T-cell (primary cell): Measurements from ENCODE around the gene SYNJ2BP. TPM values are rescaled to one million over a fixed set of nuclear protein-coding genes. Genes with fewer than 3 reads are reported as not detected.
A peak's percentile ranks its signal among the peaks of the same experiment; 100 is the strongest.
"Not testable (repeated sequence)": the region's sequence is repeated elsewhere in the genome, so short reads cannot be mapped to it uniquely, and the experiment has no call there.

Source experiments
- ATAC-seq, 4 experiments: fragments of 200-7000 bp in 3 of 4; fragments of 150-1000 bp in 1 of 4; cut with Tn5 transposase; replicated peaks in 1 of 4; 1 replicate in 3 of 4; 2 replicates in 1 of 4; pipeline ENCODE4 v1.10.0; 2021; ENCODE audit warnings: moderate library complexity in 3 of 4, mild to moderate bottlenecking in 2 of 4, moderate number of reproducible peaks in 1 of 4
- CTCF ChIA-PET, 2 donors: fragments of 300-600 bp; sonication (Branson Sonifier 250); formaldehyde crosslinking; loops; one replicate each; lab custom pipeline; 2022; ENCODE audit warnings: antibody characterized with exemption in 2 of 2; lab: Charles Lee
- POLR2A ChIA-PET, 2 donors: fragments of 300-600 bp; sonication (Branson Sonifier 250); formaldehyde crosslinking; loops; one replicate each; lab custom pipeline; 2022; ENCODE audit warnings: antibody characterized with exemption in 2 of 2; lab: Charles Lee
- DNase-seq, 35 experiments: peaks; one replicate each; pipeline versions ENCODE4 v3.0.0 to v3.0.0-alpha.2; 2013 to 2023
- H3K27ac ChIP-seq: one replicate; pipeline ENCODE4 v1.5.1; 2013; ENCODE audit warnings: low read length
- H3K27me3 ChIP-seq, 2 experiments: replicated peaks in 1 of 2; 1 replicate in 1 of 2; 2 replicates in 1 of 2; pipeline versions ENCODE4 v1.6.1 to v1.7.0; 2013; ENCODE audit warnings: low read length in 1 of 2, mixed read lengths in 1 of 2; ENCODE audit not compliant: control insufficient read depth in 2 of 2, insufficient read depth in 2 of 2; ENCODE audit errors: extremely low read depth in 1 of 2
- H3K36me3 ChIP-seq, 2 donors: 1 replicate in 1 of 2; 2 replicates in 1 of 2; pipeline versions ENCODE4 v1.6.1 to v1.7.0; 2013; ENCODE audit warnings: low read length in 1 of 2; ENCODE audit not compliant: control insufficient read depth in 2 of 2, insufficient read depth in 1 of 2; ENCODE audit errors: extremely low read depth in 1 of 2
- H3K4me1 ChIP-seq, 2 experiments: 1 replicate in 1 of 2; 2 replicates in 1 of 2; pipeline versions ENCODE4 v1.6.1 to v1.7.0; 2013; ENCODE audit warnings: low read length in 2 of 2, mixed read lengths in 1 of 2; ENCODE audit not compliant: insufficient read depth in 2 of 2, control insufficient read depth in 1 of 2; ENCODE audit errors: extremely low read depth in 1 of 2
- H3K4me3 ChIP-seq, 2 donors: 1 replicate in 1 of 2; 2 replicates in 1 of 2; pipeline versions ENCODE4 v1.5.1 to v1.7.0; 2013; ENCODE audit warnings: mild to moderate bottlenecking in 2 of 2, low read length in 1 of 2, moderate library complexity in 1 of 2; ENCODE audit not compliant: control insufficient read depth in 1 of 2; ENCODE audit errors: extremely low read depth in 1 of 2
- H3K9me3 ChIP-seq: 2 replicates; pipeline ENCODE4 v1.7.0; 2013
- H3K27ac Mint-ChIP-seq, 2 donors: one replicate each; pipeline ENCODE4 v1.8.0; 2020 to 2021; ENCODE audit warnings: mild to moderate bottlenecking in 2 of 2, mixed read lengths in 2 of 2
- H3K27me3 Mint-ChIP-seq, 2 donors: one replicate each; pipeline ENCODE4 v1.8.0; 2021 to 2022; ENCODE audit warnings: mixed read lengths in 2 of 2
- H3K36me3 Mint-ChIP-seq: one replicate; pipeline ENCODE4 v1.8.0; 2021; ENCODE audit warnings: mixed read lengths
- H3K4me1 Mint-ChIP-seq, 3 donors: one replicate each; pipeline ENCODE4 v1.8.0; 2020 to 2022; ENCODE audit warnings: mixed read lengths in 3 of 3, mild to moderate bottlenecking in 1 of 3
- H3K4me3 Mint-ChIP-seq, 3 donors: one replicate each; pipeline ENCODE4 v1.8.0; 2020 to 2022; ENCODE audit warnings: mild to moderate bottlenecking in 3 of 3, mixed read lengths in 3 of 3, moderate library complexity in 3 of 3
- H3K9me3 Mint-ChIP-seq, 3 donors: one replicate each; pipeline ENCODE4 v1.8.0; 2020 to 2022; ENCODE audit warnings: mixed read lengths in 3 of 3
- WGBS: methylation state at CpG from one replicate; pipeline ENCODE4 v1.1.5; 2013; ENCODE audit warnings: missing lambda C conversion rate; ENCODE audit not compliant: insufficient coverage; 5-methylcytosine and 5-hydroxymethylcytosine counted together
- total RNA-seq, 35 experiments: library from RNA in 6 of 35; stranded (reverse) in 6 of 35; fragments of 120-200 nt in 1 of 35; gene quantifications; one replicate each; pipeline versions ENCODE4 v1.2.1 to v1.2.4 and lab custom pipeline; 2013 to 2026

Gene SYNJ2BP
- total RNA-seq, 5 donors from 2014 or later (not counting 1 experiment from before 2014, with no cell fraction given) = 12.4 to 18.6 (median 13.2) TPM

DNA sequence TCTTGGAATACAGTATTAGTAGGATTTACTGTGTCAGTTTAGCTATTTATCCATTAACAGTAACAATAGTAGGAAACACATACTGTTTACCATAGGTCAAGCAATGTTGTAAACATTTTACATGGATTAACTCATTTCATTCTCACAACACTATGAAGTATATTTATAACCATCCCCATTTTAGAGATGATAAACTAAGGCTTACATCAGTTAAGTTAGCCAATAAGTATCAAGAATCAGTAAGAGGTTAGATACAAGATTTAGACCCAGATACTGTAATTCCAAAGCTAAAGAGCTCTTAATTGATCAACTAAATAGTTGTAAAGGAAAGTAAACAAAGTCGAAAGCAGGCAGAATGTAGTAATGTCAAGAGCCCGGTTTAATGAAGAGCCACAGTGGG, 1.1 kb downstream of the SYNJ2BP start:
- no peak for DNase-seq
- peak overlapping the region in 1 of 2 donors; percentile 50 for H3K27ac Mint-ChIP-seq
- no CpG with 5 or more reads among the region's 2 CpGs for WGBS
- peaks cover 3 to 4% of the 10 kb centered on the region in 2 donors for H3K27me3 Mint-ChIP-seq
- Histone ChIP-seq H3K4me1 (peaks cover 10 to 12% of the 10 kb centered on the region in 2 experiments), H3K27me3 (no peaks in the 10 kb centered on the region), H3K4me3 (no peak overlapping the region), H3K9me3 (no peaks in the 10 kb centered on the region), H3K27ac (no peak overlapping the region), H3K36me3 (peaks cover 4 to 14% of the 10 kb centered on the region in 2 donors)
- peaks cover 53 to 54% (median 53%) of the 10 kb centered on the region in 3 donors for H3K4me1 Mint-ChIP-seq
- peak overlapping the region; percentile 77 to 92 (median 85) for H3K4me3 Mint-ChIP-seq
- ChIA-PET CTCF (no interaction called here), POLR2A (interaction anchor here in 1 of 2 donors (0.7 to 0.8 kb wide), 2 partner anchors 36 to 1699 kb away, joined by 5 to 12 read pairs; no protein-coding TSS in a partner anchor)
- peaks cover 20% of the 10 kb centered on the region for H3K36me3 Mint-ChIP-seq
- ATAC-seq = no peak
- H3K9me3 Mint-ChIP-seq = no peaks in the 10 kb centered on the region

DNA sequence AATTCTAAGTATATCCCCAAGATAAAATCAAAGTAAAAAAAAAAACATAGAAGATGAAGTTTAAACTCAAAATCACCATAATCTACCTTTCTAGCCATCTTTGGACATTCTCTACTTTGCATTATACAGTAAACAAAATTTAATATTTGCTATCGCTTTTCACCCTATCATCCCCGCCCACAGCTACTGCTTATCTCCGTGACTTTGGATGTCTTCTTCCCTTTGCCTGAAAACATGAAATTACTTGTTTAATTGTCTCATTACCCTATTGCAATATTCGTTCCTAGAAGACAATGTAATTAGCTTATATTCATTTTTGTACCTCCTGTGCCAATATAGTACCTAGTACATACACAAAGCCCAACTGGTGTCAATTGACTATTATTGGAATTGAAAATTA, 9.3 kb downstream of the SYNJ2BP start:
- POLR2A ChIA-PET = interaction anchor here in 1 of 2 donors (0.7 kb wide), 1 partner anchor 776 kb away, joined by 4 read pairs; no protein-coding TSS in a partner anchor
- Mint-ChIP-seq H3K9me3 (no peaks in the 10 kb centered on the region), H3K36me3 (peaks cover 48% of the 10 kb centered on the region), H3K27me3 (no peaks in the 10 kb centered on the region), H3K27ac (no peak overlapping the region), H3K4me3 (no peak overlapping the region), H3K4me1 (peaks cover 48 to 58% (median 57%) of the 10 kb centered on the region in 3 donors)
- Histone ChIP-seq H3K27ac (no peak overlapping the region), H3K27me3 (no peaks in the 10 kb centered on the region), H3K4me1 (no peaks in the 10 kb centered on the region), H3K9me3 (no peaks in the 10 kb centered on the region), H3K4me3 (no peak overlapping the region), H3K36me3 (peaks cover 0 to 17% of the 10 kb centered on the region in 2 donors)
- CTCF ChIA-PET = no interaction called here
- DNase-seq (no peak), ATAC-seq (no peak)
- 100% methylated on average over 2 of the region's 4 CpGs for WGBS

DNA sequence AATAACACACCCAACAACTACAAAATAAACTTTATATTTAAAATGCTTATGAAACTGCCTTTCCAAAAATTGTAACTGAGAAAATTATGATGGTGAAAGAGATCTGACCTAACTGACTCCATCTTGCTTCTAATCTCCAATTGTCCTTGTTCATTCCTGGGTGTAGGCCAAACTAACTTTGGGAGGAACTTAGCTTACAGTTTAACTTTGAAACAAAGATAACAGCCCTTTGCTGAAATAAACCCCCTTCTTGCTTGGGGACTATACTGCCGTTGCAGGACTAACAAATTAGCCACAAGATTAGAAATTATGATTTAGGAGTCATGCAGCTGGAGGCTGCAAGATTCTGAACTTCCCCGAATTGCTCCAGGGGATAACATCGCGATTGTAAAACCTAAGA, 10.7 kb downstream of the SYNJ2BP start:
- H3K27ac Mint-ChIP-seq, H3K4me3 Mint-ChIP-seq, DNase-seq, H3K9me3 ChIP-seq, H3K4me3 ChIP-seq, H3K9me3 Mint-ChIP-seq, CTCF ChIA-PET, H3K27me3 ChIP-seq, H3K4me1 ChIP-seq, H3K36me3 ChIP-seq, H3K27ac ChIP-seq, H3K27me3 Mint-ChIP-seq, ATAC-seq, POLR2A ChIA-PET: not testable (repeated sequence)
- 89% methylated on average over 3 of the region's 4 CpGs for WGBS
- peaks cover 42 to 52% (median 52%) of the 10 kb centered on the region in 3 donors for H3K4me1 Mint-ChIP-seq
- H3K36me3 Mint-ChIP-seq = peaks cover 42% of the 10 kb centered on the region

DNA sequence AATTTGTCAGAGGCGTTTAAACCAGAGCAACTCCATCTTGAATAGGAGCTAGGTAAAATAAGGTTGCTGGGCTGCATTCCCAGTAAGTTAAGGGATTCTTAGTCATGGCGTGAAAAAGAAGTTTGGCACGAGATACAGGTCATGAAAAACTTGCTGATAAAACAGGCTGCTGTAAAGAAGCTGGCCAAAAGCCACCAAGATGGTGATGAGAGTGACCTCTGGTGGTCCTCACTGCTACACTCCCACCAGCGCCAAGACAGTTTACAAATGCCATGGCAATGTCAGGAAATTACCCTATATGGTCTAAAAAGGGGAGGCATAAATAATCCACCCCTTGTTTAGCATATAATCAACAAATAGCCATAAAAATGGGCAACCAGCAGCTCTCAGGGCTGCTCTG, 13.6 kb downstream of the SYNJ2BP start:
- POLR2A ChIA-PET = not testable (repeated sequence)

DNA sequence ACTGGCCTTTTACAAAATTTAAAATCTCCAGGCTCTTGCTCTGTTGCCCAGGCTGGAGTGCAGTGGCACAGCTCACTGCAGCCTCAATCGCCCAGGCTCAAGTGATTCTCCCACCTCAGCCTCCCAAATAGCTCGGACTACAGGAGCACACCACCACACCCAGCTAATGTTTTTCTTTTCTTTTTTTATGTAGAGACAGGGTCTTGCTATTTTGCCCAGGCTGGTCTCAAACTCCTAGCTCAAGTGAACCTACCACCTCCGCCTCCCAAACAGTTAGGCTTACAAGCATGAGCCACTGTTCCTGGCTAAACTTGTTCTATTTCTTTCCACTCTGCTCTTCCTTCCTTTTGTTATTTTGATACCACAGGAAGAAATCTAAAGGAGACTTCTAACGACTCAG, 15.2 kb downstream of the SYNJ2BP start:
- H3K36me3 Mint-ChIP-seq = peaks cover 43% of the 10 kb centered on the region
- H3K27me3 Mint-ChIP-seq = no peaks in the 10 kb centered on the region
- H3K27me3 ChIP-seq = no peaks in the 10 kb centered on the region
- WGBS = 100% methylated on average over 1 of the region's 4 CpGs
- H3K9me3 Mint-ChIP-seq = no peaks in the 10 kb centered on the region
- peaks cover 25 to 35% (median 27%) of the 10 kb centered on the region in 3 donors for H3K4me1 Mint-ChIP-seq
- no peak overlapping the region for H3K4me3 ChIP-seq
- no peak for ATAC-seq
- ChIA-PET POLR2A (no interaction called here), CTCF (interaction anchor here in 1 of 2 donors (0.6 kb wide), 1 partner anchor 1341 kb away, joined by 4 read pairs; no protein-coding TSS in a partner anchor)
- no peak for DNase-seq
- H3K4me1 ChIP-seq = peaks cover 0 to 3% of the 10 kb centered on the region in 2 experiments
- H3K36me3 ChIP-seq = peaks cover 7 to 14% of the 10 kb centered on the region in 2 donors
- no peak overlapping the region for H3K27ac ChIP-seq
- H3K27ac Mint-ChIP-seq = no peak overlapping the region
- no peak overlapping the region for H3K4me3 Mint-ChIP-seq
- no peaks in the 10 kb centered on the region for H3K9me3 ChIP-seq

More for the DNA sequence above, 13.6 kb downstream of the SYNJ2BP start:
- H3K27me3 ChIP-seq, H3K27ac ChIP-seq, H3K4me3 ChIP-seq, H3K9me3 ChIP-seq, H3K4me1 ChIP-seq, H3K27me3 Mint-ChIP-seq, H3K9me3 Mint-ChIP-seq, DNase-seq, CTCF ChIA-PET, H3K4me3 Mint-ChIP-seq, ATAC-seq, H3K27ac Mint-ChIP-seq: not testable (repeated sequence)
- Mint-ChIP-seq H3K36me3 (peaks cover 39% of the 10 kb centered on the region), H3K4me1 (peaks cover 33 to 41% (median 39%) of the 10 kb centered on the region in 3 donors)
- peaks cover 5 to 10% of the 10 kb centered on the region in 2 donors for H3K36me3 ChIP-seq
- no CpG with 5 or more reads among the region's 4 CpGs for WGBS

DNA sequence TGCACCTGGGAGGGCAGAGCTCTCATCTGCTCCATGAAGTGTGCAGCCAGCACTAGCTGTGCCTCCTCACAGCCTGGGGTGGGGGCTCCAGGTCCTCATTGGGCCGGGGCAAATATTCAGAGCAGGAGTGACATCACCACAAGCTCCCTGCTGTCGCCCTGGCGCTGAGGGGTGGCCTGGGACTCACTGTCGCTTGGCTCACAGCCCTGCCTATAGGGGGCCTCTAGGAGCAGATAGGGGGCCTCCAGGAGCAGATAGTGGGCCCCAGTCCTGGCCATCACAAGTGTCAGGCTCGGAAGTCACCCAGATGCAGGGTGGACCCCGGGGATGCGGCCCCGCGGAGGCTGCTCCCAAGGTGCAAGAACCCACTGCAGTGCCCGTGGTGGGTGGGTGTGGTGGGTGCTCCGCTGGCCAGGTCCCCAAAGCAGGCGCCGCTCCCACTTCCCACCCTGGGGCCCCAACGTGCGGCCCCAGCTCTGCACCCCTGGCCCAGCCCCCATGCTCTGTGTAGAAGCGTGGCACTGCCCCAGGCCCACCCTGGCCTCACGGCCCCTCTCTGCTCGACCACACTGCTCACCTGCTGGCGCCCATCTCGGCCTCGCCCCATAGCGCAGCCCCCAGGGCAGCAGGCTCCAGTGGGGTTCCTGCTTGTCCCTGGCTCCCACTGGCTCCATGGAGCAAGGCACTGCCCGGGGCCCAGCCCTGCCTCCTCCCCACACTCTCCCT, 18.0 kb downstream of the SYNJ2BP start:
- H3K27ac Mint-ChIP-seq = no peak overlapping the region
- Histone ChIP-seq H3K9me3 (no peaks in the 10 kb centered on the region), H3K4me1 (peaks cover 0 to 3% of the 10 kb centered on the region in 2 experiments), H3K36me3 (peaks cover 7 to 14% of the 10 kb centered on the region in 2 donors), H3K27ac (no peak overlapping the region), H3K27me3 (no peaks in the 10 kb centered on the region), H3K4me3 (no peak overlapping the region)
- WGBS = 93% methylated on average over 13 of the region's 23 CpGs
- H3K9me3 Mint-ChIP-seq = no peaks in the 10 kb centered on the region
- CTCF ChIA-PET = no interaction called here
- no peaks in the 10 kb centered on the region for H3K27me3 Mint-ChIP-seq
- no peak overlapping the region for H3K4me3 Mint-ChIP-seq
- peaks cover 5 to 19% (median 14%) of the 10 kb centered on the region in 3 donors for H3K4me1 Mint-ChIP-seq
- peaks cover 28% of the 10 kb centered on the region for H3K36me3 Mint-ChIP-seq
- POLR2A ChIA-PET = no interaction called here
- ATAC-seq (no peak), DNase-seq (no peak)
